Nephron (organoid): Measurements from ENCODE around the gene PTPRN2.

ENCODE experiments used
- H3K27ac Mint-ChIP-seq, 3 experiments: 2 replicates each; pipeline ENCODE4 v1.8.0; 2020; ENCODE audit warnings: mixed read lengths in 3 of 3, mild to moderate bottlenecking in 2 of 3, moderate library complexity in 1 of 3
- H3K27me3 Mint-ChIP-seq: 2 replicates; pipeline ENCODE4 v1.8.0; 2021; ENCODE audit warnings: low read depth, mild to moderate bottlenecking, moderate library complexity, mixed read lengths
- H3K36me3 Mint-ChIP-seq: 2 replicates; pipeline ENCODE4 v1.8.0; 2020; ENCODE audit warnings: low read depth, mixed read lengths
- H3K4me1 Mint-ChIP-seq: 2 replicates; pipeline ENCODE4 v1.8.0; 2020; ENCODE audit warnings: mixed read lengths
- H3K4me3 Mint-ChIP-seq, 3 experiments: 2 replicates each; pipeline ENCODE4 v1.8.0; 2020; ENCODE audit warnings: mild to moderate bottlenecking in 3 of 3, mixed read lengths in 3 of 3, moderate library complexity in 2 of 3
- H3K9me3 Mint-ChIP-seq: 2 replicates; pipeline ENCODE4 v1.8.0; 2020; ENCODE audit warnings: mixed read lengths
- CTCF ChIP-seq, 3 experiments: fragments of 200-600 bp; sonication (generic); IDR thresholded peaks; one replicate each; pipeline ENCODE4 v1.5.0; 2021; ENCODE audit warnings: antibody characterized with exemption in 3 of 3; ENCODE audit not compliant: unreplicated experiment in 3 of 3

The PTPRN2 gene

GRCh38 chr7:158263964-158264748, 323.5 kb downstream of the PTPRN2 start:
- Mint-ChIP-seq H3K27me3 (peaks cover 8% of the 10 kb centered on the region), H3K9me3 (no peaks in the 10 kb centered on the region), H3K27ac (peak overlapping the region; percentile 29 to 71 (median 30)), H3K4me3 (no peak overlapping the region), H3K4me1 (peaks cover 8% of the 10 kb centered on the region), H3K36me3 (no peaks in the 10 kb centered on the region)
- TF ChIP-seq CTCF (IDR thresholded peaks at IDR 0.05; ENCODE audit: unreplicated experiment in 3 of 3) = no peak

GRCh38 chr7:158263110-158263963, 324.3 kb downstream of the PTPRN2 start:
- TF ChIP-seq CTCF (IDR thresholded peaks at IDR 0.05; ENCODE audit: unreplicated experiment in 3 of 3) = no peak
- Mint-ChIP-seq H3K4me3 (no peak overlapping the region), H3K9me3 (no peaks in the 10 kb centered on the region), H3K27ac (peak overlapping the region in 2 of 3 experiments; percentile 29 to 71), H3K4me1 (peaks cover 8% of the 10 kb centered on the region), H3K36me3 (no peaks in the 10 kb centered on the region), H3K27me3 (peaks cover 8% of the 10 kb centered on the region)

- TF ChIP-seq CTCF (IDR thresholded peaks at IDR 0.05; ENCODE audit: unreplicated experiment in 3 of 3) = no peak
- H3K27ac Mint-ChIP-seq = no peak overlapping the region
- H3K27me3 Mint-ChIP-seq = peaks cover under 1% of the 10 kb centered on the region
- no peaks in the 10 kb centered on the region for H3K9me3 Mint-ChIP-seq
- peaks cover 8% of the 10 kb centered on the region for H3K4me1 Mint-ChIP-seq
- no peaks in the 10 kb centered on the region for H3K36me3 Mint-ChIP-seq
- no peak overlapping the region for H3K4me3 Mint-ChIP-seq
These were observed 325.1 kb downstream of the PTPRN2 start for GRCh38 chr7:158262284-158263109.

GRCh38 chr7:158261362-158262235, 326.0 kb downstream of the PTPRN2 start:
- no peak for TF ChIP-seq CTCF (IDR thresholded peaks at IDR 0.05; ENCODE audit: unreplicated experiment in 3 of 3)
- H3K27ac Mint-ChIP-seq = no peak overlapping the region
- no peak overlapping the region for H3K4me3 Mint-ChIP-seq
- no peaks in the 10 kb centered on the region for H3K36me3 Mint-ChIP-seq
- no peaks in the 10 kb centered on the region for H3K27me3 Mint-ChIP-seq
- H3K4me1 Mint-ChIP-seq = peaks cover 8% of the 10 kb centered on the region
- H3K9me3 Mint-ChIP-seq = no peaks in the 10 kb centered on the region
